Subcutaneous adipose tissue (tissue), 4 donors: ENCODE measurements around the gene BMP6. TPM values are rescaled to one million over a fixed set of nuclear protein-coding genes. Genes with fewer than 3 reads are reported as not detected.

Experiments
- total RNA-seq, 4 donors: library from RNA; depleted of rRNA; stranded (reverse); fragments of >200 nt; gene quantifications; one replicate each; pipeline ENCODE4 v1.1.0, GENCODE V29; 2016
- TF ChIP-seq, protein P1 (sequence below): fragments of 450-650 bp; IDR thresholded peaks from one replicate; pipeline ENCODE4 v1.5.1; 2016; ENCODE audit warnings: low read depth, mild to moderate bottlenecking, control low read depth, antibody characterized with exemption, moderate library complexity

Gene BMP6
- total RNA-seq, 4 donors from 2014 or later: 4.6 to 43.0 (median 11.7) TPM

- TF ChIP-seq, protein P1, sequence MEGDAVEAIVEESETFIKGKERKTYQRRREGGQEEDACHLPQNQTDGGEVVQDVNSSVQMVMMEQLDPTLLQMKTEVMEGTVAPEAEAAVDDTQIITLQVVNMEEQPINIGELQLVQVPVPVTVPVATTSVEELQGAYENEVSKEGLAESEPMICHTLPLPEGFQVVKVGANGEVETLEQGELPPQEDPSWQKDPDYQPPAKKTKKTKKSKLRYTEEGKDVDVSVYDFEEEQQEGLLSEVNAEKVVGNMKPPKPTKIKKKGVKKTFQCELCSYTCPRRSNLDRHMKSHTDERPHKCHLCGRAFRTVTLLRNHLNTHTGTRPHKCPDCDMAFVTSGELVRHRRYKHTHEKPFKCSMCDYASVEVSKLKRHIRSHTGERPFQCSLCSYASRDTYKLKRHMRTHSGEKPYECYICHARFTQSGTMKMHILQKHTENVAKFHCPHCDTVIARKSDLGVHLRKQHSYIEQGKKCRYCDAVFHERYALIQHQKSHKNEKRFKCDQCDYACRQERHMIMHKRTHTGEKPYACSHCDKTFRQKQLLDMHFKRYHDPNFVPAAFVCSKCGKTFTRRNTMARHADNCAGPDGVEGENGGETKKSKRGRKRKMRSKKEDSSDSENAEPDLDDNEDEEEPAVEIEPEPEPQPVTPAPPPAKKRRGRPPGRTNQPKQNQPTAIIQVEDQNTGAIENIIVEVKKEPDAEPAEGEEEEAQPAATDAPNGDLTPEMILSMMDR: no peak
These were observed 87.8 kb downstream of the BMP6 start for GRCh38 chr6:7813704-7814103.

- TF ChIP-seq, protein P1: no peak
These were observed 89.8 kb downstream of the BMP6 start for GRCh38 chr6:7815716-7816115.

- TF ChIP-seq, protein P1: no peak
These were observed 92.6 kb downstream of the BMP6 start for GRCh38 chr6:7818257-7819214.

- TF ChIP-seq, protein P1: no peak
These were observed 93.6 kb downstream of the BMP6 start for GRCh38 chr6:7819431-7820015.

DNA sequence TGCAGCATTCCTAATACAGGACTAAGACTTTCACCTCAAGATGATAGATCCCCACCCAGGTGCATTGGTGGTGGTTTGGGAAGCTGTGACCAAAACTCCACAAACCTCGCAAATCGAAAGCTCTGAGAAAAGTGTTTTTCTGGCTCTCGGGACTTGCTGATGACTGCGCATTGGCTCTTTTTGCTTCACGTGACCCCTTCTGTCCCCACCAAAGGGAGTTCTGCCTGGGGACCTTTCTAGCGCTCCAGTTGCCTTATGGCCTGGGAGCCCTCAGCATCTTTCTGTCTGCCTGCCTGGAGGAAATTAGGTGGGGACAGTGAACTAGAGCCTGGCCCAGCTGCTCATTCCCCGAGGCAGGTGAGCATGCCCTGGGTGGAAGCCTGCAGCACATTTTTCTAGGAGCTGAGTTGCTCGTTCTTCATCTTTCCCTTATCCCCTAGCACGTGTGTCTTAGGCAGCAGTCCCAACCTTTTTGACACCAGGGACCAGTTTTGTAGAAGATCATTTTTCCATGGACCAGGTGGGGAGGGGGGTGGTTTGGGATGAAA is 94.5 kb downstream of the BMP6 start:
- TF ChIP-seq, protein P1: no peak

DNA sequence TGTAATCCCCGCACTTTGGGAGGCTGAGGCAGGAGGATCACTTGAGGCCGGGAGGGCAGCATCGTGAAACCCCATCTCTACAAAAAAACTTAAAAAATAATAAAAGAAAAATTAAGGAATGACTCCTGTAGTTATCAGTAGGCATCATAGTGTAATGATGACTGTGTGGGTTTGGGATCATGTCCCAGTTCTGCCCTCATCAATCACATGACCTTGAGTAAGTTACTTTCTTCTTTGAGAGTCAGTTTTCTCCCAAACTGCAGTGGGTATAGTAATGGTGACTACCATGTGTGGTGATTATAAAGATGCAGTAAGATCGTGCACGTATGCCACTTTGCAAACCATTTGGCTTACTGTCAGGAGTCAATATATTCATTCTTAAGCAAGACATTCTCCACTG is 95.5 kb downstream of the BMP6 start:
- TF ChIP-seq, protein P1: no peak

- TF ChIP-seq, protein P1: no peak
These were observed 97.7 kb downstream of the BMP6 start for GRCh38 chr6:7823552-7823951.
